ENCODE measurements around the gene TUT4. TPM values are rescaled to one million over a fixed set of nuclear protein-coding genes. Genes with fewer than 3 reads are reported as not detected.

TUT4 gene
- total and polyA plus RNA-seq, 2 donors from 2014 or later: 19.7 to 47.8 TPM

DNA sequence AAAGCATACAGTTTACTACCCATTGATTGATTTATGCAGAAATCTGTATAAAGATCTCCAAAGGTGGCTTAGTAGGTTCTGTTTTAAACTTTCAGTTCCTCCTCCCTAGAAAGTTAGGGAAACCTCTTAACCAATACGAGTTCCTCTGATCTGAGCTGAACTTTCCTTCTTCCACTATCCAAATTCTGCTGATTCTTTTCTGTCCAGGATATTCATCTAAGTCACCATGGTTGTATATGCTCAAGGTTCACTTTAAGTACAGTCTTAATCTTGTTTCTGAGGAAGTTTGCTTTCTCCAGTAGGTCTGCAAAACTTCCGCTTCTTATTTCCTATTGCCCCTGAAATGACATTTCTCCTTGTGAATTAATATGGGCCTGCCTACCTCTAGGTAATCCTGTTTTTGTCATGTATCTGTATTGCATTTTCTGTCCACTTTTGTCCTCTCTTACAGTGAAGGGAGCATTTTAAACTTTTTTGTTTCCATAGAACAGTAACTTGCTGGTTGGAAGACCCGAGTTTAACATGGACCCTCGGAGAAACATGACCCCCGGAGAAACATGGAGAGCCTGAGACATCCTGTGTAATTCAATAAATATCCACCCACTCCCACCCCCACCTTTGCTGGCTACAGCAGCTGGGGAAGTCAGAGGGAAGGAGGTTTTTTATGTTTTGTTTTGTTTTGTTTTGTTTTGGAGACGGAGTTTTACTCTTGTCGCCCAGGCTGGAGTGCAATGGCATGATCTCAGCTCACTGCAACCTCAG is 16.7 kb upstream of the TUT4 start:
- intact Hi-C loops (cut with DNase I): no loop called here
- Histone ChIP-seq H3K27ac (ENCODE audit: low read depth in 2 of 2, low read length in 2 of 2) (no peak overlapping the region), H3K9me3 (ENCODE audit: control insufficient read depth in 2 of 3, insufficient read depth in 1 of 3, low read length in 3 of 3) (no peaks in the 10 kb centered on the region), H3K4me3 (ENCODE audit: low read length in 3 of 3) (no peak overlapping the region), H3K36me3 (ENCODE audit: control insufficient read depth in 2 of 3, insufficient read depth in 3 of 3, low read length in 3 of 3) (no peaks in the 10 kb centered on the region), H3K27me3 (ENCODE audit: control insufficient read depth, insufficient read depth, low read length) (no peaks in the 10 kb centered on the region), H3K4me1 (ENCODE audit: control insufficient read depth in 2 of 3, insufficient read depth in 2 of 3, low read depth in 1 of 3, low read length in 3 of 3) (peaks cover 0 to 2% (median 0%) of the 10 kb centered on the region in 3 donors), H3K9ac (ENCODE audit: low read length in 3 of 3) (no peak overlapping the region)
- DNase-seq (peak in 4 of 5 donors; percentile 55 to 86 (median 80)), FAIRE-seq (no peak)
- TF ChIP-seq, protein P1, sequence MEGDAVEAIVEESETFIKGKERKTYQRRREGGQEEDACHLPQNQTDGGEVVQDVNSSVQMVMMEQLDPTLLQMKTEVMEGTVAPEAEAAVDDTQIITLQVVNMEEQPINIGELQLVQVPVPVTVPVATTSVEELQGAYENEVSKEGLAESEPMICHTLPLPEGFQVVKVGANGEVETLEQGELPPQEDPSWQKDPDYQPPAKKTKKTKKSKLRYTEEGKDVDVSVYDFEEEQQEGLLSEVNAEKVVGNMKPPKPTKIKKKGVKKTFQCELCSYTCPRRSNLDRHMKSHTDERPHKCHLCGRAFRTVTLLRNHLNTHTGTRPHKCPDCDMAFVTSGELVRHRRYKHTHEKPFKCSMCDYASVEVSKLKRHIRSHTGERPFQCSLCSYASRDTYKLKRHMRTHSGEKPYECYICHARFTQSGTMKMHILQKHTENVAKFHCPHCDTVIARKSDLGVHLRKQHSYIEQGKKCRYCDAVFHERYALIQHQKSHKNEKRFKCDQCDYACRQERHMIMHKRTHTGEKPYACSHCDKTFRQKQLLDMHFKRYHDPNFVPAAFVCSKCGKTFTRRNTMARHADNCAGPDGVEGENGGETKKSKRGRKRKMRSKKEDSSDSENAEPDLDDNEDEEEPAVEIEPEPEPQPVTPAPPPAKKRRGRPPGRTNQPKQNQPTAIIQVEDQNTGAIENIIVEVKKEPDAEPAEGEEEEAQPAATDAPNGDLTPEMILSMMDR (IDR thresholded peaks at IDR 0.05; ENCODE audit: borderline replicate concordance, extremely low read depth, insufficient read depth): no peak

DNA sequence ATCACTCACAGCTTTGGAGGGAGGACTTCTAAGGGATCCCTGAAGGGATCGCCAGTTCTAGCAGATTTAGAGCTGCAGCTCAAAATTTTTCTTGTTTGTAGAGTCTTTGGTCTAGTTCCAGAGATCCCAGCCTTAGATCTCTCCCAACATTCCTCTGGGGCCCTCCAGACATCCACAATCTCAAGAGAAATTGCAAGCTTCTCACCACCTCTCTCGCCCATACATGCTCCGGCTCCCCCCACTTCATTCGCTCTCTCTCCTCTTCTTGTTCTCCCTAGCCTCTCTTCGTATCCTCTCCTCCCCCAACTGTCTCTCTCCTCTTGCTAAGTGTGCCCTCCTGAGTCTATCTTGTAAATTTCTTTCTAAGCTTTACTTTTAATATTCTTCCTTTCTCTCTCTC is 15.1 kb upstream of the TUT4 start:
- FAIRE-seq (no peak), DNase-seq (peak in 1 of 5 donors; percentile 52)
- Histone ChIP-seq H3K27me3 (ENCODE audit: control insufficient read depth, insufficient read depth, low read length) (no peaks in the 10 kb centered on the region), H3K4me1 (ENCODE audit: control insufficient read depth in 2 of 3, insufficient read depth in 2 of 3, low read depth in 1 of 3, low read length in 3 of 3) (peaks cover 0 to 2% (median 0%) of the 10 kb centered on the region in 3 donors), H3K9ac (ENCODE audit: low read length in 3 of 3) (no peak overlapping the region), H3K36me3 (ENCODE audit: control insufficient read depth in 2 of 3, insufficient read depth in 3 of 3, low read length in 3 of 3) (no peaks in the 10 kb centered on the region), H3K27ac (ENCODE audit: low read depth in 2 of 2, low read length in 2 of 2) (no peak overlapping the region), H3K4me3 (ENCODE audit: low read length in 3 of 3) (no peak overlapping the region), H3K9me3 (ENCODE audit: control insufficient read depth in 2 of 3, insufficient read depth in 1 of 3, low read length in 3 of 3) (no peaks in the 10 kb centered on the region)
- TF ChIP-seq, protein P1 (IDR thresholded peaks at IDR 0.05; ENCODE audit: borderline replicate concordance, extremely low read depth, insufficient read depth): no peak
- intact Hi-C loops (cut with DNase I): no loop called here

DNA sequence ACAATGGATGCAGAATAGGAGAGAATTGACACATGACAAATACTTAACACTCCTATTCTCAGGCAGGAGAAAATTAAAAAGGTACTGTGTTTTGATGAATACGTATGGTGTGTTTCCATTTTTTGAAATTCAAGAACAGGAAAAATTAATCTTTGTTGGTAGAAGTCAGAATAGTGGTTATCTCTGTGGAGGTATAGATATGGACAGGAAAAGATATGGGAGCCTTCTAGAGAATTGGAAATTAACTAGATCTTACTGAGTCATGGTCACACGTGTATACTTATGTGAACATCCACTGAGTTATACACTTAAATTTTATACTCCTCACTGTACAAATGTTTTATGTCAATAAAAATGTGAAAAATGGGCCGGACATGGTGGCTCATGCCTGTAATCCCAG is 9.9 kb upstream of the TUT4 start:
- Histone ChIP-seq H3K4me3 (ENCODE audit: low read length in 3 of 3) (no peak overlapping the region), H3K27me3 (ENCODE audit: control insufficient read depth, insufficient read depth, low read length) (no peaks in the 10 kb centered on the region), H3K9me3 (ENCODE audit: control insufficient read depth in 2 of 3, insufficient read depth in 1 of 3, low read length in 3 of 3) (no peaks in the 10 kb centered on the region), H3K36me3 (ENCODE audit: control insufficient read depth in 2 of 3, insufficient read depth in 3 of 3, low read length in 3 of 3) (no peaks in the 10 kb centered on the region), H3K4me1 (ENCODE audit: control insufficient read depth in 2 of 3, insufficient read depth in 2 of 3, low read depth in 1 of 3, low read length in 3 of 3) (no peaks in the 10 kb centered on the region), H3K9ac (ENCODE audit: low read length in 3 of 3) (no peak overlapping the region), H3K27ac (ENCODE audit: low read depth in 2 of 2, low read length in 2 of 2) (no peak overlapping the region)
- no peak for DNase-seq
- TF ChIP-seq, protein P1 (IDR thresholded peaks at IDR 0.05; ENCODE audit: borderline replicate concordance, extremely low read depth, insufficient read depth): no peak
- intact Hi-C loops (cut with DNase I): no loop called here
- FAIRE-seq: no peak

Data from kidney (tissue), 14 donors.